ENCODE data around the gene CEACAM16.

Gene CEACAM16

GRCh38 chr19:44755219-44755618, 56.3 kb downstream of the CEACAM16 start:
- no peak overlapping the region for H3K4me3 ChIP-seq (ENCODE audit: low read length)
- TF ChIP-seq, protein P1, sequence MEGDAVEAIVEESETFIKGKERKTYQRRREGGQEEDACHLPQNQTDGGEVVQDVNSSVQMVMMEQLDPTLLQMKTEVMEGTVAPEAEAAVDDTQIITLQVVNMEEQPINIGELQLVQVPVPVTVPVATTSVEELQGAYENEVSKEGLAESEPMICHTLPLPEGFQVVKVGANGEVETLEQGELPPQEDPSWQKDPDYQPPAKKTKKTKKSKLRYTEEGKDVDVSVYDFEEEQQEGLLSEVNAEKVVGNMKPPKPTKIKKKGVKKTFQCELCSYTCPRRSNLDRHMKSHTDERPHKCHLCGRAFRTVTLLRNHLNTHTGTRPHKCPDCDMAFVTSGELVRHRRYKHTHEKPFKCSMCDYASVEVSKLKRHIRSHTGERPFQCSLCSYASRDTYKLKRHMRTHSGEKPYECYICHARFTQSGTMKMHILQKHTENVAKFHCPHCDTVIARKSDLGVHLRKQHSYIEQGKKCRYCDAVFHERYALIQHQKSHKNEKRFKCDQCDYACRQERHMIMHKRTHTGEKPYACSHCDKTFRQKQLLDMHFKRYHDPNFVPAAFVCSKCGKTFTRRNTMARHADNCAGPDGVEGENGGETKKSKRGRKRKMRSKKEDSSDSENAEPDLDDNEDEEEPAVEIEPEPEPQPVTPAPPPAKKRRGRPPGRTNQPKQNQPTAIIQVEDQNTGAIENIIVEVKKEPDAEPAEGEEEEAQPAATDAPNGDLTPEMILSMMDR (IDR thresholded peaks at IDR 0.05; ENCODE audit: insufficient read depth, low read depth, low read length, missing control alignments) = no peak
- DNase-seq (ENCODE audit: low read depth) = no peak

DNA sequence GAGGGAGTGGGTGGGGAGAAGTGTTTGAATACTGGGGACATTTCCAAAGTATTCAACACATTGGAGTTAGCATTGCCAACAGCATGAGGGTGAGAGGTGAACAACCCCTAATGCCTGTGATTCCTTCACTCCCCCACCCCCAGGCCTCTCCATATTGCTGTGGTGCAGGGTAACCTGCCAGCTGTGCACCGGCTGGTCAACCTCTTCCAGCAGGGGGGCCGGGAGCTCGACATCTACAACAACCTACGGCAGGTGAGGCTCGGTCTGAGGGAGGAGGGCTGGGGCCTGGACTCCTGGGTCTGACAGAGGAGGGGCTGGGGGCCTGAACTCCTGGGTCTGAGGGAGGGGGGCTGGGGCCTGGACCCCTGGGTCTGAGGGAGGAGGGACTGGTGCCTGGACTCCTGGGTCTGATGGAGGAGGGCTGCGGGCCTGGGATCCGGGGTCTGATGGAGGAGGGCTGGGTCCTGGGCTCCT, 57.2 kb downstream of the CEACAM16 start:
- no peak for DNase-seq (ENCODE audit: low read depth)
- no peak overlapping the region for H3K4me3 ChIP-seq (ENCODE audit: low read length)
- TF ChIP-seq, protein P1 (IDR thresholded peaks at IDR 0.05; ENCODE audit: insufficient read depth, low read depth, low read length, missing control alignments) = no peak

GRCh38 chr19:44757057-44757734, 58.2 kb downstream of the CEACAM16 start:
- no peak overlapping the region for H3K4me3 ChIP-seq (ENCODE audit: low read length)
- TF ChIP-seq, protein P1 (IDR thresholded peaks at IDR 0.05; ENCODE audit: insufficient read depth, low read depth, low read length, missing control alignments) = no peak
- no peak for DNase-seq (ENCODE audit: low read depth)

GRCh38 chr19:44757735-44758505, 59.0 kb downstream of the CEACAM16 start:
- TF ChIP-seq, protein P1 (IDR thresholded peaks at IDR 0.05; ENCODE audit: insufficient read depth, low read depth, low read length, missing control alignments) = no peak
- no peak overlapping the region for H3K4me3 ChIP-seq (ENCODE audit: low read length)
- DNase-seq (ENCODE audit: low read depth) = no peak

DNA sequence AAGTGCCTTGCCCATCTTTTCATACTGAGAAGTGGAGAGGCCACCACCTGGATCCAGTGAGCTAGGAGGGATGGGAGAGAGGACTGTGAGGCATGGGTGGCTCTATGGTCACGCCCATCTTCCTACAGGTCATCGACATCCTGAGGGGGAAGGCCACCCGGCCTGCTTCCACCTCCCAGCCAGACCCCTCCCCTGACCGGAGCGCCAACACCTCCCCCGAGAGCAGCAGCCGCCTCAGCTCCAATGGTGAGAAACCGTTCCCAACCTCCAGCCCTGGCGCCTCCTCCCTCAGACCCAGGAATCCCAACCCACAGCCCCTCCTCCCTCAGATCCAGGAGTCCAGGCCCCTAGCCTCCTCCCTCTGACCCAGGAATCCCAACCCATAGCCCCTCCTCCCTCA, 59.6 kb downstream of the CEACAM16 start:
- DNase-seq (ENCODE audit: low read depth) = no peak
- TF ChIP-seq, protein P1 (IDR thresholded peaks at IDR 0.05; ENCODE audit: insufficient read depth, low read depth, low read length, missing control alignments) = no peak
- no peak overlapping the region for H3K4me3 ChIP-seq (ENCODE audit: low read length)

- no peak overlapping the region for H3K4me3 ChIP-seq (ENCODE audit: low read length)
- TF ChIP-seq, protein P1 (IDR thresholded peaks at IDR 0.05; ENCODE audit: insufficient read depth, low read depth, low read length, missing control alignments) = no peak
- no peak for DNase-seq (ENCODE audit: low read depth)
These were observed 60.3 kb downstream of the CEACAM16 start for GRCh38 chr19:44759083-44759804.

Measured in epithelial cell of esophagus (primary cell).